Testis (tissue), 3 donors: ENCODE data around the gene DCST2. TPM values are rescaled to one million over a fixed set of nuclear protein-coding genes. Genes with fewer than 3 reads are reported as not detected.

Experiments used
- DNase-seq: peaks from one replicate; pipeline ENCODE4 v3.0.0-alpha.2; 2019
- H3K27ac ChIP-seq, 2 donors: fragments of 200-600 bp; sonication (generic); one replicate each; pipeline ENCODE4 v1.5.1; 2019
- H3K27me3 ChIP-seq: fragments of 200-600 bp; sonication (generic); one replicate; pipeline ENCODE4 v1.5.1; 2019
- H3K36me3 ChIP-seq: fragments of 200-600 bp; sonication (generic); one replicate; pipeline ENCODE4 v1.5.1; 2017; ENCODE audit warnings: low read depth; ENCODE audit errors: missing control alignments
- H3K4me1 ChIP-seq: fragments of 200-600 bp; sonication (generic); one replicate; pipeline ENCODE4 v1.5.1; 2019
- H3K4me3 ChIP-seq, 2 donors: fragments of 200-600 bp; sonication (generic); one replicate each; pipeline ENCODE4 v1.5.1; 2017 to 2019
- H3K9me3 ChIP-seq: fragments of 200-600 bp; sonication (generic); one replicate; pipeline ENCODE4 v1.5.1; 2017
- POLR2A ChIP-seq: fragments of 450-650 bp; IDR thresholded peaks from one replicate; pipeline ENCODE4 v1.6.1; 2017; ENCODE audit warnings: antibody characterized with exemption, mild to moderate bottlenecking, moderate library complexity
- WGBS, 2 donors: methylation state at CpG; one replicate each; pipeline ENCODE4 v1.1.5; 2018; 5-methylcytosine and 5-hydroxymethylcytosine counted together
- intact Hi-C: fragments of 100-400 bp; cut with DNase I; formaldehyde crosslinking; loops from one replicate; pipeline ENCODE4 v1.15.1; 2023; ENCODE audit warnings: low total_unique reads
- polyA plus RNA-seq: library from polyadenylated mRNA; stranded (reverse); fragments of 350-450 nt; fragmentation: Illumina TruSeq; extraction: RNeasy Lipid Tissue Mini Kit (QIAGEN cat#74804); gene quantifications from one replicate; pipeline ENCODE4 v1.2.3, GENCODE V29; 2014; ENCODE audit warnings: low read depth, low replicate concordance; ENCODE audit not compliant: insufficient read depth
- total RNA-seq, 2 donors: library from RNA; depleted of rRNA; stranded (reverse); fragments of >200 nt; gene quantifications; one replicate each; pipeline ENCODE4 v1.2.3, GENCODE V29; 2016
- TF ChIP-seq, protein P1 (sequence below), 3 experiments: fragments of 450-650 bp in 2 of 3; fragments of 200-600 bp in 1 of 3; sonication (generic) in 1 of 3; IDR thresholded peaks; one replicate each; pipeline ENCODE4 v1.5.1; 2016 to 2019; ENCODE audit warnings: antibody characterized with exemption in 3 of 3, mild to moderate bottlenecking in 2 of 3, moderate library complexity in 1 of 3

Gene DCST2
- total and polyA plus RNA-seq, 3 donors from 2014 or later: 9.9 to 20.4 (median 14.4) TPM

- Histone ChIP-seq H3K4me1 (no peaks in the 10 kb centered on the region), H3K27ac (no peak overlapping the region), H3K36me3 (no peaks in the 10 kb centered on the region), H3K27me3 (no peaks in the 10 kb centered on the region), H3K4me3 (no peak overlapping the region), H3K9me3 (no peaks in the 10 kb centered on the region)
- TF ChIP-seq, protein P1, sequence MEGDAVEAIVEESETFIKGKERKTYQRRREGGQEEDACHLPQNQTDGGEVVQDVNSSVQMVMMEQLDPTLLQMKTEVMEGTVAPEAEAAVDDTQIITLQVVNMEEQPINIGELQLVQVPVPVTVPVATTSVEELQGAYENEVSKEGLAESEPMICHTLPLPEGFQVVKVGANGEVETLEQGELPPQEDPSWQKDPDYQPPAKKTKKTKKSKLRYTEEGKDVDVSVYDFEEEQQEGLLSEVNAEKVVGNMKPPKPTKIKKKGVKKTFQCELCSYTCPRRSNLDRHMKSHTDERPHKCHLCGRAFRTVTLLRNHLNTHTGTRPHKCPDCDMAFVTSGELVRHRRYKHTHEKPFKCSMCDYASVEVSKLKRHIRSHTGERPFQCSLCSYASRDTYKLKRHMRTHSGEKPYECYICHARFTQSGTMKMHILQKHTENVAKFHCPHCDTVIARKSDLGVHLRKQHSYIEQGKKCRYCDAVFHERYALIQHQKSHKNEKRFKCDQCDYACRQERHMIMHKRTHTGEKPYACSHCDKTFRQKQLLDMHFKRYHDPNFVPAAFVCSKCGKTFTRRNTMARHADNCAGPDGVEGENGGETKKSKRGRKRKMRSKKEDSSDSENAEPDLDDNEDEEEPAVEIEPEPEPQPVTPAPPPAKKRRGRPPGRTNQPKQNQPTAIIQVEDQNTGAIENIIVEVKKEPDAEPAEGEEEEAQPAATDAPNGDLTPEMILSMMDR (IDR thresholded peaks at IDR 0.05): no peak
- TF ChIP-seq POLR2A: no peak
- no peak for DNase-seq
- WGBS, 2 donors: 95 to 100% methylated on average over 1 to 3 of the region's 3 CpGs
- intact Hi-C loops: no loop called here
Measured at GRCh38 chr1:155037043-155037442, 3.5 kb upstream of the DCST2 start.

GRCh38 chr1:155035936-155036335 lies 2.4 kb upstream of the DCST2 start:
- no peak for TF ChIP-seq POLR2A
- TF ChIP-seq, protein P1 (IDR thresholded peaks at IDR 0.05): no peak
- intact Hi-C loops: no loop called here
- H3K4me1 ChIP-seq: no peaks in the 10 kb centered on the region
- WGBS, 2 donors: 89 to 90% methylated on average over 2 of the region's 2 CpGs
- no peaks in the 10 kb centered on the region for H3K9me3 ChIP-seq
- H3K4me3 ChIP-seq: no peak overlapping the region
- H3K27ac ChIP-seq: no peak overlapping the region
- no peak for DNase-seq
- H3K27me3 ChIP-seq: no peaks in the 10 kb centered on the region
- no peaks in the 10 kb centered on the region for H3K36me3 ChIP-seq

GRCh38 chr1:155034318-155035208 lies 982 bp upstream of the DCST2 start:
- DNase-seq: no peak
- H3K27ac ChIP-seq: no peak overlapping the region
- TF ChIP-seq, protein P1 (IDR thresholded peaks at IDR 0.05): no peak
- no peaks in the 10 kb centered on the region for H3K9me3 ChIP-seq
- 68 to 77% methylated on average over 20 of the region's 20 CpGs for WGBS, 2 donors
- no peaks in the 10 kb centered on the region for H3K27me3 ChIP-seq
- no peaks in the 10 kb centered on the region for H3K4me1 ChIP-seq
- no peaks in the 10 kb centered on the region for H3K36me3 ChIP-seq
- no peak overlapping the region for H3K4me3 ChIP-seq
- intact Hi-C loops: no loop called here

DNA sequence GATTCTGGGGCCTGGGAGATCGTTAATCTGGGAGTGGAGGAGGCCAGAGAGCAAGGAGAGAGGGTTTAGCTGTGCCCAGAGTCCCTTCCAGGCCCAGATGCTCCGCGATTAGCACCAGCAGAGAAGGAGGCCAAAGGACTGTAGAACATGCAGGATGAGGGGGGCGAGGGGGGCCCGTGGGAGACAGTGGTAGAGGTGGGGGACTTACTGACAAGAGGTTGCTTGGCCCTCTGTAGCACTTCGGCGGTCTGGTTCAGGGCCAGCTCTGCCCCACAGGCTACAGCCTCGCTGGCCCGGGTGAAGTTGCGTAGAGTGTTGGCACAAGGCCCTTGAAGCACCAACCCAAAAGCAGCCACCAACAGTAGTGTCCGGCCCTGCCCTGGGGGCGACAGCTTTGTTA lies 695 bp downstream of the DCST2 start:
- intact Hi-C loops: no loop called here
- no peak overlapping the region for H3K4me3 ChIP-seq
- no peak for DNase-seq
- H3K4me1 ChIP-seq: no peaks in the 10 kb centered on the region
- 88 to 91% methylated on average over 10 to 12 of the region's 12 CpGs for WGBS, 2 donors
- no peak overlapping the region for H3K27ac ChIP-seq
- no peak for TF ChIP-seq POLR2A
- no peaks in the 10 kb centered on the region for H3K9me3 ChIP-seq
- H3K36me3 ChIP-seq: no peaks in the 10 kb centered on the region
- H3K27me3 ChIP-seq: no peaks in the 10 kb centered on the region

DNA sequence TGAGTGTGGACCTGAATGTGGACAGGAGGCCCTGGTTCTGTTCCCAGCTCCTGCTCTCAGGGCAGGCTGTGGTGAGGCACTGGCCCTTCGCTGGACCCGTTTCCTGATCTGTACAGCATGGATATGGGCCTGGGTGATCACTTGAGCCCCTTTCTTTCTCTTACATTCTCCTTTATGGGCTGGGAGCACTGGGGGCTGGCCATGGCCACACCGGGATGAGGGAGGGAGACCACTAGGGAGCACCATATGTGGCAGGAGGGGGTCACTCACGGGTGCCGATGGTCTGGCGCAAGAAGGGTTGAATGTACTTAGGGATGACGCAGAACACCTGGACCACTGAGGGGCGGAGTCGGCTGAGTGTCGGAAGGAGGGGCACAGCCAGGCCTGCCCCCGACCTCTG lies 2.7 kb downstream of the DCST2 start:
- DNase-seq: no peak
- 84% methylated on average over 8 to 11 of the region's 11 CpGs for WGBS, 2 donors
- Histone ChIP-seq H3K36me3 (no peaks in the 10 kb centered on the region), H3K27me3 (no peaks in the 10 kb centered on the region), H3K9me3 (no peaks in the 10 kb centered on the region), H3K4me3 (no peak overlapping the region), H3K27ac (no peak overlapping the region), H3K4me1 (no peaks in the 10 kb centered on the region)
- TF ChIP-seq, protein P1 (IDR thresholded peaks at IDR 0.05): no peak
- intact Hi-C loops: no loop called here
